Tongue (tissue), 2 donors: Measurements from ENCODE around the gene TOR4A. TPM values are rescaled to one million over a fixed set of nuclear protein-coding genes. Genes with fewer than 3 reads are reported as not detected.
"Not testable (repeated sequence)": the region's sequence is repeated elsewhere in the genome, so short reads cannot be mapped to it uniquely, and the experiment has no call there.

Source experiments
- DNase-seq: peaks from one replicate; pipeline ENCODE4 v3.0.0-alpha.2; 2015
- total RNA-seq: library from RNA; depleted of rRNA; stranded (reverse); fragments of >200 nt; gene quantifications from one replicate; pipeline ENCODE4 v1.2.3, GENCODE V29; 2014

Gene TOR4A
- total RNA-seq, 1 donor from 2014 or later, result 5.4 TPM

- peak; percentile 84 for DNase-seq
Observed at GRCh38 chr9:137237759-137238726, 39.5 kb upstream of the TOR4A start.

GRCh38 chr9:137239541-137240200 is 37.9 kb upstream of the TOR4A start:
- not testable (repeated sequence) for DNase-seq

- peak; percentile 90 for DNase-seq
Observed at GRCh38 chr9:137240318-137240840, 37.1 kb upstream of the TOR4A start.

- peak; percentile 100 for DNase-seq
Observed at GRCh38 chr9:137240841-137241489, 36.6 kb upstream of the TOR4A start, which contains the start of gene TUBB4B. TSS of gene TUBB4B (plus strand) at chr9:137241287. CDS start at chr9:137241361, 74 bp downstream.

- peak; percentile 54 for DNase-seq
Observed at GRCh38 chr9:137241490-137242268, 35.8 kb upstream of the TOR4A start.

GRCh38 chr9:137242269-137243203 is 35.0 kb upstream of the TOR4A start:
- no peak for DNase-seq

- DNase-seq, result not testable (repeated sequence)
Observed at GRCh38 chr9:137243266-137243625, 34.3 kb upstream of the TOR4A start.

GRCh38 chr9:137243626-137244485 is 33.7 kb upstream of the TOR4A start:
- no peak for DNase-seq

GRCh38 chr9:137244486-137245449 is 32.8 kb upstream of the TOR4A start:
- no peak for DNase-seq

GRCh38 chr9:137245450-137246421 is 31.8 kb upstream of the TOR4A start:
- no peak for DNase-seq

GRCh38 chr9:137247135-137247915 is 30.2 kb upstream of the TOR4A start:
- DNase-seq, result no peak

GRCh38 chr9:137247916-137248175 is 29.7 kb upstream of the TOR4A start:
- DNase-seq, result no peak

- DNase-seq, result no peak
Observed at GRCh38 chr9:137250329-137251193, 27.0 kb upstream of the TOR4A start.

GRCh38 chr9:137251194-137251461 is 26.4 kb upstream of the TOR4A start, which contains the start of gene STPG3:
TSS of gene STPG3 (plus strand) at chr9:137251286. CDS start at chr9:137251287, 1 bp downstream.
- no peak for DNase-seq

- DNase-seq, result no peak
Observed at GRCh38 chr9:137251490-137252268, 25.8 kb upstream of the TOR4A start.
